Measurements from ENCODE around the gene ZNF683. TPM values are rescaled to one million over a fixed set of nuclear protein-coding genes. Genes with fewer than 3 reads are reported as not detected.
A peak's percentile ranks its signal among the peaks of the same experiment; 100 is the strongest.

The ZNF683 gene
- total and polyA plus RNA-seq, 2 donors: 0.19 TPM; not detected in 1

- Histone ChIP-seq H3K4me3 (ENCODE audit: low read depth, low read length) (peak overlapping the region; percentile 27), H3K4me1 (ENCODE audit: insufficient read depth) (no peaks in the 10 kb centered on the region), H3K27ac (ENCODE audit: low read depth) (no peak overlapping the region), H3K36me3 (ENCODE audit: insufficient read depth) (no peaks in the 10 kb centered on the region)
- DNase-seq (ENCODE audit: extremely low spot score): no peak
- 3% methylated on average over 67 of the region's 67 CpGs for WGBS
Measured at GRCh38 chr1:26359981-26360806, 12.4 kb downstream of the ZNF683 start.

- H3K4me3 ChIP-seq (ENCODE audit: low read depth, low read length): no peak overlapping the region
- WGBS: 47% methylated on average over 15 of the region's 15 CpGs
- H3K4me1 ChIP-seq (ENCODE audit: insufficient read depth): no peaks in the 10 kb centered on the region
- DNase-seq (ENCODE audit: extremely low spot score): no peak
- no peaks in the 10 kb centered on the region for H3K36me3 ChIP-seq (ENCODE audit: insufficient read depth)
- no peak overlapping the region for H3K27ac ChIP-seq (ENCODE audit: low read depth)
Measured at GRCh38 chr1:26358411-26359384, 13.9 kb downstream of the ZNF683 start.

GRCh38 chr1:26357121-26357602 is 15.4 kb downstream of the ZNF683 start:
- DNase-seq (ENCODE audit: extremely low spot score): no peak
- Histone ChIP-seq H3K4me3 (ENCODE audit: low read depth, low read length) (no peak overlapping the region), H3K4me1 (ENCODE audit: insufficient read depth) (no peaks in the 10 kb centered on the region), H3K27ac (ENCODE audit: low read depth) (no peak overlapping the region), H3K36me3 (ENCODE audit: insufficient read depth) (no peaks in the 10 kb centered on the region)
- 56% methylated on average over 10 of the region's 10 CpGs for WGBS

DNA sequence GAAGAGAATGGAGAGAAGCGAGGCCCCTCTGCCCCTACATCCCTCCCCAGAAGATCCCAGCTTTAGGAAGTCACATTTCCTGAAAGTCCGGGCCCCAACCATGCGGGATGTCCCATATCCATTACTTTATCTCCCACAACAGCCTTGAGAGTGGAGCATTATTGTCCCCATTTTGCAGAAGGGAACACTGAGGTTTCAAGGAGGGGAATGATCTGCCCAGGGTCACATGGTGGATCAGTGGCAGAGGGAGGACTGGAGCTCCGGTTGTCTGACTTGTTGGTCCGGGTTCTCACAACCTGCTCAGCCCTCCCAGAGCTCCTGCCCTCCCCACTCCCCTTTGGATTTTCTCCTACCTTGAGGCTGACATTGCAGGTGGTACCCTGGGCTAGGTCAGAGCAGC is 16.4 kb downstream of the ZNF683 start:
- 84% methylated on average over 5 of the region's 5 CpGs for WGBS
- Histone ChIP-seq H3K4me3 (ENCODE audit: low read depth, low read length) (no peak overlapping the region), H3K4me1 (ENCODE audit: insufficient read depth) (no peaks in the 10 kb centered on the region), H3K27ac (ENCODE audit: low read depth) (no peak overlapping the region), H3K36me3 (ENCODE audit: insufficient read depth) (no peaks in the 10 kb centered on the region)
- DNase-seq (ENCODE audit: extremely low spot score): no peak

GRCh38 chr1:26354972-26355371 is 17.6 kb downstream of the ZNF683 start:
- 87% methylated on average over 9 of the region's 9 CpGs for WGBS
- no peak for DNase-seq (ENCODE audit: extremely low spot score)
- H3K4me3 ChIP-seq (ENCODE audit: low read depth, low read length): no peak overlapping the region
- H3K27ac ChIP-seq (ENCODE audit: low read depth): no peak overlapping the region
- no peaks in the 10 kb centered on the region for H3K4me1 ChIP-seq (ENCODE audit: insufficient read depth)
- H3K36me3 ChIP-seq (ENCODE audit: insufficient read depth): no peaks in the 10 kb centered on the region

- Histone ChIP-seq H3K27ac (ENCODE audit: low read depth) (no peak within 1 kb of the TSS), H3K4me1 (ENCODE audit: insufficient read depth) (no peaks in the 10 kb centered on the region), H3K36me3 (ENCODE audit: insufficient read depth) (no peaks in the 10 kb centered on the region), H3K4me3 (ENCODE audit: low read depth, low read length) (no peak within 1 kb of the TSS)
- DNase-seq (ENCODE audit: extremely low spot score): peak; percentile 70
- WGBS: 78% methylated on average over 21 of the region's 21 CpGs
Measured at GRCh38 chr1:26353976-26354820, 18.4 kb downstream of the ZNF683 start, which contains the start of gene CRYBG2. CRYBG2 (minus strand) TSS chr1:26354130; CDS start chr1:26346657, 7,473 bp downstream.

DNA sequence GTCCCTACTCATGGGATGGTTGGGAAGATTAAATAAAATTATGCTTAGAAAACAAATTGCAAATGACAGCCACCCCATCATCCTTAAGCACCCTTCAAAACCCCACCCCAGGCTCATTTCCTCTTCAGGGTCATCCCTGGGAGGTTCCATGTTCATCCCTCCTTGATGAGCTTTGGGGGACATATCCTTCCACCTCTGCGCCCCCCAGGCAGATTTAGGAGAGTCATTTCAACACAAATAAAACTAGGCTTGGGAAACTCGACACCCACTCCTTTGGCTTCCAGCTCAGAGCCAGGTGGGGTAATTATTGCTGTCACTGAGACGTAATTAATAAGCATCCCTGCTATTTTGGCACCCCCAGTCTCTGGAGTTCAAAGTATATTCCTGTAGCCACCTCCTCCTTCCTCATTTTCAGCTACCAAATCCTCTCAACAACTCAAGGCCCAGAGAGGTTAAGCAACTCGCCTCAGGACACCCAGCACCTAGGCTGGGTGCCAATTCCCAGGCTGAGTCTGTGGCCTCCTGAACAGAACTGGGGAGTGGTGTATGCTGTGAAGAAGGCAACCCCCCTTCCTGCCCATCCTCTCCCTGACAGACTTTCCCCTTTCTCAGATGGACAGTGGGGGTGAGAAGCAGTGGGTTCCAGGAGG is 19.2 kb downstream of the ZNF683 start:
- Histone ChIP-seq H3K4me1 (ENCODE audit: insufficient read depth) (no peaks in the 10 kb centered on the region), H3K36me3 (ENCODE audit: insufficient read depth) (no peaks in the 10 kb centered on the region), H3K4me3 (ENCODE audit: low read depth, low read length) (no peak overlapping the region), H3K27ac (ENCODE audit: low read depth) (no peak overlapping the region)
- DNase-seq (ENCODE audit: extremely low spot score): no peak
- WGBS: 70% methylated on average over 4 of the region's 4 CpGs

GRCh38 chr1:26352338-26352679 is 20.2 kb downstream of the ZNF683 start:
- WGBS: 72% methylated on average over 5 of the region's 5 CpGs
- DNase-seq (ENCODE audit: extremely low spot score): no peak
- no peak overlapping the region for H3K4me3 ChIP-seq (ENCODE audit: low read depth, low read length)
- peak overlapping the region; percentile 14 for H3K27ac ChIP-seq (ENCODE audit: low read depth)
- H3K36me3 ChIP-seq (ENCODE audit: insufficient read depth): no peaks in the 10 kb centered on the region
- no peaks in the 10 kb centered on the region for H3K4me1 ChIP-seq (ENCODE audit: insufficient read depth)

DNA sequence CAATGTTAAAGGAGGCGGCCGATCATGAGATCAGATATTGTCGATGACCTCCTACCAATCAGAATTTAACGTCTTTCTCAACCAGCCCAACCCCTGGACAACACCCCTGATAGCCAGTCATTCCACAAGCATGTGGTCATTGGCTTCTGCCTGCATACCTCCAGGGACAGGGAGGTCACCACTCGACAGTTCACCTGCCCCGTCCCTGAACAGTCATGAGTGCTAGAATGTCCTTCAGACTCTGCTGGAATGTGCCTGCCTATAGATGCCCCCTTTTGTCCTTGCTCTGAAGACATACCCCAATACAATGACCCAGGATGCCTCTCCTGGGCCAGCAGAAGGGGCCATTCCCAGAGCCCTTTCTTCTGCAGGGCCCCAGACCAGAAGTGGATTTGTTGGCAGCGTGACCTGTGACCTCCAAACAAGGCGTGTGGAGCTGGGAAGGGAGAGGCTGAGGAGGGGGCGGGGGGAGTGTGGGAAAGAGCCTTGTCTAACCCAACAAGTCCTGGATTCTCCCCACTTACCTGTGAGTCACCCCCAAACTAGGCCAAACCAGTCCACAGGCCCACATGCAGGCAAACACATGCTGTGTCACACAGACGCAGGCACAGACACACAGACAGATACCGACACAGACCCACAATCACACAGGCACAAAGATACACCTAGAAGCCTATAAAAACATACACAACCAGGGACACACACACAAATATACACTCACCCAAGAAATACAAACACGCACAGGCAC is 20.8 kb downstream of the ZNF683 start:
- Histone ChIP-seq H3K4me3 (ENCODE audit: low read depth, low read length) (no peak overlapping the region), H3K4me1 (ENCODE audit: insufficient read depth) (no peaks in the 10 kb centered on the region), H3K27ac (ENCODE audit: low read depth) (peak overlapping the region; percentile 59), H3K36me3 (ENCODE audit: insufficient read depth) (no peaks in the 10 kb centered on the region)
- 78% methylated on average over 12 of the region's 12 CpGs for WGBS
- DNase-seq (ENCODE audit: extremely low spot score): no peak

DNA sequence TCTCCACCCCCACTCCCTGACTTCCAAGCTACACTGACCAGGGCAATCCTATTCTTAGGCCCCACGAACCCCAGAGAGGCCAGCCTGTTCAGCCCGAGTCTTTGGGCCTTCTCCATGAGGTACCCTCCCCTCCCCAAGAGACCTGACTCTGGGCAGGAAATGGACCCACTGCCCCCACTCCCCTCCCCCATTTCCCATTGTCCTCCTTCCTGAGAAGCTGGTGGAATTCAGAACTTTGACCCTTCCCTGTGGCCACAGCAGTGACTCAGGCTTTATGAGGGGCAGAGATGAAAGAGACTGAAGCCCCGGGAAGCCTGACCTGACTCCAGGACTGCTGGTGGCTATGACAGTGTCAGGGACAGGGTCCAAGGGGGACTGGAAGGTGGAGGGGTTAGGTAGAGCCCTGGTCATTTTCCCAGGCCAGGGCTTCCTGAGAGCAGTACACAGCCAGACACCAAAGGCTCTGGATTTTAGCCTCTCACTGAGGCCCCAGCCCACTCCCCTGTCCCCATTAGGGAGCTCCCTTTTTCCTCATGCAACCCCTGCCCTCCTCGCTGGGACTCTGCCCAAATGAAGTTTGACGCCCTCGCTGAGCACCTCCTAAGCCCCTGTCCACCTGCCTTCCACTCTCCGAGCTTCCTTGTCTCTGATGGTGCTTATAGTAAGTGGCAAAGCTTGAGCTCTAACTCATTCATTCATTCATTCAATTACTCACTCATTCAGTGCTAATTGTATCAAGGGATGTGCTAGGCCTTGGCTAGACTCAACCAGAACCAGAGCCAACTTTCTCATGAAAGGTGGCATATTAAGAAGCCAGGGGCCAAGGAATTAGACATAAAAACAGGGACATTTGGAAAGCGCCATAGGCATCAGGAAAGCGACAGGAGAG is 21.6 kb downstream of the ZNF683 start:
- no peak overlapping the region for H3K4me3 ChIP-seq (ENCODE audit: low read depth, low read length)
- H3K27ac ChIP-seq (ENCODE audit: low read depth): no peak overlapping the region
- H3K4me1 ChIP-seq (ENCODE audit: insufficient read depth): no peaks in the 10 kb centered on the region
- H3K36me3 ChIP-seq (ENCODE audit: insufficient read depth): no peaks in the 10 kb centered on the region
- DNase-seq (ENCODE audit: extremely low spot score): no peak
- WGBS: 69% methylated on average over 9 of the region's 9 CpGs

DNA sequence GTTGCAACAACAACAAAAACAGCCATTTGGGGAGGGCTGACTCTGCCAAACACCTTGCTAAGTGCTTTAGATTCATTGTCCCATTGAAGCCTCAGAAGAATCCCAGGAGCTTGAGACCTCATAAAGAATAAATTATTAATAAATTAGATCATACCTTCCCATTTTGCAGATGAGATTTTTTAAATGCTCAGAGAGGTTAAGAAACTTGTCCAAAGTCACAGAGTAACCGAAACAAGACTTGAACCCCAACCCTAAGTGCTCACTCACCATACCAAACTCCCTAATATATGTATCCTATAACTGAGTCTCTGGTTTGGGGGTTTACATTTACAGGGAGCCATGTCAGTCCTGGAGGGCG is 22.2 kb downstream of the ZNF683 start:
- no peak for DNase-seq (ENCODE audit: extremely low spot score)
- Histone ChIP-seq H3K27ac (ENCODE audit: low read depth) (no peak overlapping the region), H3K4me3 (ENCODE audit: low read depth, low read length) (no peak overlapping the region), H3K36me3 (ENCODE audit: insufficient read depth) (no peaks in the 10 kb centered on the region), H3K4me1 (ENCODE audit: insufficient read depth) (no peaks in the 10 kb centered on the region)
- WGBS: 70% methylated on average over 2 of the region's 2 CpGs

All from urinary bladder (tissue), 4 donors.